Endothelial cell of umbilical vein (primary cell): ENCODE measurements around the gene F3. TPM values are rescaled to one million over a fixed set of nuclear protein-coding genes. Genes with fewer than 3 reads are reported as not detected.

Experiments used
- BruUV-seq: library from RNA; stranded (reverse); fragments of 400-500 nt; replicated peaks from 2 replicates; lab custom pipeline; 2021; lab: Mats Ljungman, UMichigan
- CTCF ChIA-PET: fragments of 300-600, 350-600 bp; sonication (Branson Sonifier 250); formaldehyde crosslinking; loops from one replicate; lab custom pipeline; 2021; ENCODE audit warnings: antibody characterized with exemption, inconsistent platforms; lab: Charles Lee
- POLR2A ChIA-PET: fragments of 300-600, 350-600 bp; sonication (Branson Sonifier 250); formaldehyde crosslinking; loops from one replicate; lab custom pipeline; 2021; ENCODE audit warnings: antibody characterized with exemption, inconsistent platforms; lab: Charles Lee
- DNase-seq: peaks from one replicate; pipeline ENCODE4 v3.0.0-alpha.2; 2011; ENCODE audit warnings: low read depth, low spot score
- FAIRE-seq: peaks from 2 replicates; lab custom pipeline; 2011; peaks lifted over from hg19 to GRCh38; lab: Jason Lieb, UNC
- H2AFZ ChIP-seq: 2 replicates; pipeline ENCODE4 v1.6.0; 2012; ENCODE audit warnings: low read depth, low read length, control low read depth, inconsistent platforms
- H3K27ac ChIP-seq: 2 replicates; pipeline ENCODE4 v1.5.1; 2011; ENCODE audit warnings: low read depth, mild to moderate bottlenecking, control low read depth, low read length, moderate library complexity; ENCODE audit not compliant: insufficient read depth
- H3K27me3 ChIP-seq, 2 experiments: 2 replicates each; pipeline versions ENCODE4 v1.6.0 to v1.6.1; 2011; ENCODE audit warnings: low read length in 2 of 2, mixed read lengths in 1 of 2; ENCODE audit not compliant: control insufficient read depth in 2 of 2, insufficient read depth in 2 of 2
- H3K36me3 ChIP-seq, 2 experiments: 2 replicates in 1 of 2; 3 replicates in 1 of 2; pipeline ENCODE4 v1.5.1; 2011; ENCODE audit warnings: low read length in 2 of 2, mild to moderate bottlenecking in 1 of 2, moderate library complexity in 1 of 2; ENCODE audit not compliant: control insufficient read depth in 2 of 2, insufficient read depth in 2 of 2; ENCODE audit errors: extremely low read depth in 1 of 2
- H3K4me1 ChIP-seq: 3 replicates; pipeline ENCODE4 v1.5.1; 2011; ENCODE audit warnings: mild to moderate bottlenecking, low read length; ENCODE audit not compliant: control insufficient read depth, insufficient read depth; ENCODE audit errors: extremely low read depth
- H3K4me2 ChIP-seq: 2 replicates; pipeline ENCODE4 v1.6.1; 2011; ENCODE audit warnings: low read length, control low read depth, mixed read lengths; ENCODE audit not compliant: insufficient read depth
- H3K4me3 ChIP-seq, 3 experiments: fragments of 200-600 bp in 1 of 3; sonication (generic), shearing (Covaris generic) in 1 of 3; replicated peaks in 1 of 3; 2 replicates each; pipeline ENCODE4 v1.5.1; 2011 to 2016; ENCODE audit warnings: control low read depth in 3 of 3, low read length in 3 of 3, mild to moderate bottlenecking in 2 of 3, inconsistent platforms in 1 of 3, low read depth in 1 of 3, moderate library complexity in 1 of 3; ENCODE audit not compliant: insufficient read depth in 1 of 3
- H3K79me2 ChIP-seq: 2 replicates; pipeline ENCODE4 v1.6.0; 2012; ENCODE audit warnings: low read length, inconsistent platforms; ENCODE audit not compliant: control insufficient read depth, insufficient read depth
- H3K9ac ChIP-seq: replicated peaks from 2 replicates; pipeline ENCODE3; 2011; ENCODE audit warnings: low read length, control low read depth; ENCODE audit not compliant: insufficient read depth; ENCODE audit errors: extremely low read depth
- H3K9me1 ChIP-seq: replicated peaks from 3 replicates; pipeline ENCODE4 v1.6.0; 2011; ENCODE audit warnings: mild to moderate bottlenecking, low read length; ENCODE audit not compliant: control insufficient read depth, insufficient read depth; ENCODE audit errors: extremely low read depth
- H3K9me3 ChIP-seq: replicated peaks from 2 replicates; pipeline ENCODE4 v1.5.1; 2012; ENCODE audit warnings: low read length, inconsistent platforms; ENCODE audit not compliant: control insufficient read depth, insufficient read depth
- H4K20me1 ChIP-seq: replicated peaks from 2 replicates; pipeline ENCODE3; 2011; ENCODE audit warnings: mild to moderate bottlenecking, low read length; ENCODE audit not compliant: control insufficient read depth, insufficient read depth; ENCODE audit errors: extremely low read depth
- CTCF ChIP-seq, 2 donors: IDR thresholded peaks; 1 replicate in 1 of 2; 2 replicates in 1 of 2; pipeline ENCODE4 v1.5.1; 2011; ENCODE audit warnings: low read length in 2 of 2, mild to moderate bottlenecking in 2 of 2, moderate library complexity in 2 of 2, control low read depth in 1 of 2, inconsistent platforms in 1 of 2, low read depth in 1 of 2; ENCODE audit not compliant: insufficient read depth in 1 of 2; ENCODE audit errors: extremely low read depth in 1 of 2
- EZH2 ChIP-seq: IDR thresholded peaks from 2 replicates; pipeline ENCODE4 v1.6.1; 2012; ENCODE audit warnings: borderline replicate concordance, low read depth, mild to moderate bottlenecking, moderate library complexity, low read length, inconsistent platforms; ENCODE audit not compliant: severe bottlenecking
- FOS ChIP-seq: IDR thresholded peaks from 2 replicates; pipeline ENCODE4 v1.6.1; 2011; ENCODE audit warnings: mild to moderate bottlenecking, low read length, moderate library complexity, borderline replicate concordance; ENCODE audit not compliant: insufficient read depth
- GATA2 ChIP-seq: IDR thresholded peaks from 2 replicates; pipeline ENCODE4 v1.7.0; 2011; ENCODE audit warnings: low read depth, mild to moderate bottlenecking, moderate library complexity, mixed read lengths, low read length; ENCODE audit not compliant: insufficient read length, insufficient read depth
- JUN ChIP-seq: IDR thresholded peaks from 2 replicates; pipeline ENCODE4 v1.6.1; 2011; ENCODE audit warnings: borderline replicate concordance, low read depth; ENCODE audit not compliant: insufficient read length, insufficient read depth
- MYC ChIP-seq: IDR thresholded peaks from one replicate; pipeline ENCODE4 v1.6.1; 2011; ENCODE audit warnings: mild to moderate bottlenecking, low read depth, low read length
- POLR2A ChIP-seq: IDR thresholded peaks from 2 replicates; pipeline ENCODE4 v1.6.1; 2012; ENCODE audit warnings: low read depth, mild to moderate bottlenecking, control low read depth, low read length
- POLR2AphosphoS5 ChIP-seq: IDR thresholded peaks from 2 replicates; pipeline ENCODE4 v1.6.1; 2012; ENCODE audit warnings: low read depth, mild to moderate bottlenecking, control low read depth, low read length, moderate library complexity; ENCODE audit not compliant: insufficient read depth
- dilution Hi-C: fragments of 300-500 bp; cut with MboI; formaldehyde crosslinking; loops from one replicate; pipeline ENCODE4 v1.15.0; 2019; ENCODE audit warnings: low sequenced_read_pairs; ENCODE audit not compliant: extremely low pct_ligation_motif_present
- intact Hi-C: fragments of 100-400 bp; cut with micrococcal nuclease; formaldehyde crosslinking; loops from one replicate; pipeline ENCODE4 v1.10.0; 2022
- polyA plus RNA-seq, 4 experiments: library from polyadenylated mRNA; depleted of rRNA in 3 of 4; stranded (reverse) in 3 of 4; unstranded in 1 of 4; fragments of >200 nt; gene quantifications; 2 replicates each; pipeline versions ENCODE4 v1.2.1 to v1.2.3, GENCODE V29; 2011 to 2012; ENCODE audit warnings: missing spikeins in 1 of 4
- total RNA-seq: library from RNA; stranded (reverse); gene quantifications from 2 replicates; pipeline ENCODE4 v1.2.3, GENCODE V29; 2021
- TF ChIP-seq, protein P1 (sequence below): IDR thresholded peaks from 2 replicates; pipeline ENCODE4 v1.6.1; 2011; ENCODE audit not compliant: insufficient read depth, insufficient read length

F3 gene
- total and polyA plus RNA-seq, 2 donors (not counting 3 experiments of a cell fraction or from before 2014, with no cell fraction given) = 1.2 to 2.3 TPM

GRCh38 chr1:94535879-94536278 lies 5.7 kb downstream of the F3 start:
- no peaks in the 10 kb centered on the region for H3K36me3 ChIP-seq
- DNase-seq (no peak), FAIRE-seq (no peak)
- H4K20me1 ChIP-seq = no peaks in the 10 kb centered on the region
- ChIA-PET POLR2A (no interaction called here), CTCF (no interaction called here)
- H3K9me1 ChIP-seq = no peaks in the 10 kb centered on the region
- H3K9me3 ChIP-seq = no peaks in the 10 kb centered on the region
- dilution Hi-C loops (loop anchor here (25.0 kb wide), 1 partner anchor 276 kb away; the partner anchor contains the start of gene SLC44A3), intact Hi-C loops (no loop called here)
- no peak overlapping the region for H3K4me3 ChIP-seq
- H3K4me1 ChIP-seq = no peaks in the 10 kb centered on the region
- H3K4me2 ChIP-seq = no peak overlapping the region
- TF ChIP-seq POLR2AphosphoS5 (no peak), EZH2 (no peak), MYC (no peak), FOS (no peak)
- TF ChIP-seq, protein P1, sequence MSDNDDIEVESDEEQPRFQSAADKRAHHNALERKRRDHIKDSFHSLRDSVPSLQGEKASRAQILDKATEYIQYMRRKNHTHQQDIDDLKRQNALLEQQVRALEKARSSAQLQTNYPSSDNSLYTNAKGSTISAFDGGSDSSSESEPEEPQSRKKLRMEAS = no peak
- BruUV-seq = no TSS peak
- no peak overlapping the region for H3K27ac ChIP-seq
- H3K9ac ChIP-seq = no peak overlapping the region
- no peak overlapping the region for H2AFZ ChIP-seq
- H3K27me3 ChIP-seq = no peaks in the 10 kb centered on the region
- H3K79me2 ChIP-seq = no peaks in the 10 kb centered on the region

GRCh38 chr1:94535095-94535494 lies 6.5 kb downstream of the F3 start:
- Histone ChIP-seq H3K27me3 (no peaks in the 10 kb centered on the region), H3K27ac (no peak overlapping the region), H3K4me3 (no peak overlapping the region), H3K4me2 (no peak overlapping the region), H3K9me3 (no peaks in the 10 kb centered on the region), H4K20me1 (no peaks in the 10 kb centered on the region), H3K79me2 (no peaks in the 10 kb centered on the region), H3K9me1 (no peaks in the 10 kb centered on the region), H3K9ac (no peak overlapping the region), H3K4me1 (no peaks in the 10 kb centered on the region), H2AFZ (no peak overlapping the region), H3K36me3 (no peaks in the 10 kb centered on the region)
- FAIRE-seq (no peak), DNase-seq (no peak)
- intact Hi-C loops (no loop called here), dilution Hi-C loops (loop anchor here (25.0 kb wide), 1 partner anchor 277 kb away; the partner anchor contains the start of gene SLC44A3)
- no TSS peak for BruUV-seq
- ChIA-PET POLR2A (no interaction called here), CTCF (no interaction called here)
- TF ChIP-seq, protein P1 = no peak
- no peak for TF ChIP-seq POLR2AphosphoS5
- no peak for TF ChIP-seq POLR2A
- TF ChIP-seq JUN = no peak
- no peak for TF ChIP-seq GATA2
- no peak for TF ChIP-seq CTCF (IDR thresholded peaks at IDR 0.05; ENCODE audit: extremely low read depth in 1 of 2, insufficient read depth in 1 of 2, low read depth in 1 of 2, low read length in 2 of 2)
- TF ChIP-seq EZH2 = no peak
- TF ChIP-seq MYC = no peak
- no peak for TF ChIP-seq FOS
